Thyroid gland (tissue), 4 donors: Measurements from ENCODE around the gene CHD8. TPM values are rescaled to one million over a fixed set of nuclear protein-coding genes. Genes with fewer than 3 reads are reported as not detected.
"Not testable (repeated sequence)": the region's sequence is repeated elsewhere in the genome, so short reads cannot be mapped to it uniquely, and the experiment has no call there.

Experiments used
- DNase-seq, 2 donors: peaks; one replicate each; pipeline ENCODE4 v3.0.0-alpha.2; 2019
- H3K27ac ChIP-seq, 3 donors: fragments of 200-600 bp; sonication (generic); 1 replicate in 2 of 3; 2 replicates in 1 of 3; pipeline ENCODE4 v1.5.1; 2016 to 2019; ENCODE audit warnings: mild to moderate bottlenecking in 1 of 3, moderate library complexity in 1 of 3
- H3K27me3 ChIP-seq: fragments of 200-600 bp; sonication (generic); one replicate; pipeline ENCODE4 v1.5.1; 2019
- H3K36me3 ChIP-seq, 2 donors: fragments of 200-600 bp; sonication (generic); one replicate each; pipeline ENCODE4 v1.5.1; 2016 to 2019
- H3K4me1 ChIP-seq, 2 donors: fragments of 200-600 bp; sonication (generic); one replicate each; pipeline ENCODE4 v1.5.1; 2017 to 2019
- H3K4me3 ChIP-seq, 3 donors: fragments of 200-600 bp; sonication (generic); replicated peaks in 1 of 3; 1 replicate in 2 of 3; 2 replicates in 1 of 3; pipeline ENCODE4 v1.5.1; 2016; ENCODE audit warnings: mild to moderate bottlenecking in 1 of 3
- H3K9me3 ChIP-seq: fragments of 200-600 bp; sonication (generic); one replicate; pipeline ENCODE4 v1.5.1; 2017
- POLR2A ChIP-seq, 2 donors: fragments of 450-650 bp; IDR thresholded peaks; one replicate each; pipeline ENCODE4 v1.6.1; 2017; ENCODE audit warnings: antibody characterized with exemption in 2 of 2, mild to moderate bottlenecking in 2 of 2, moderate library complexity in 1 of 2
- WGBS, 2 donors: methylation state at CpG; one replicate each; pipeline ENCODE4 v1.1.5; 2017; 5-methylcytosine and 5-hydroxymethylcytosine counted together
- intact Hi-C: fragments of 100-400 bp; cut with DNase I; formaldehyde crosslinking; loops from one replicate; pipeline ENCODE4 v1.15.1; 2023
- total RNA-seq, 4 donors: library from RNA; depleted of rRNA; stranded (reverse); fragments of >200 nt; gene quantifications; one replicate each; pipeline ENCODE4 v1.2.3, GENCODE V29; 2016
- TF ChIP-seq, protein P1 (sequence below), 6 experiments: fragments of 200-600 bp in 3 of 6; fragments of 450-650 bp in 3 of 6; sonication (generic) in 3 of 6; IDR thresholded peaks; one replicate each; pipeline ENCODE4 v1.5.1; 2016 to 2019; ENCODE audit warnings: antibody characterized with exemption in 6 of 6, mild to moderate bottlenecking in 2 of 6, inconsistent platforms in 1 of 6, moderate library complexity in 1 of 6

CHD8 gene
- total RNA-seq, 4 donors from 2014 or later = 64.1 to 102 (median 76.8) TPM

DNA sequence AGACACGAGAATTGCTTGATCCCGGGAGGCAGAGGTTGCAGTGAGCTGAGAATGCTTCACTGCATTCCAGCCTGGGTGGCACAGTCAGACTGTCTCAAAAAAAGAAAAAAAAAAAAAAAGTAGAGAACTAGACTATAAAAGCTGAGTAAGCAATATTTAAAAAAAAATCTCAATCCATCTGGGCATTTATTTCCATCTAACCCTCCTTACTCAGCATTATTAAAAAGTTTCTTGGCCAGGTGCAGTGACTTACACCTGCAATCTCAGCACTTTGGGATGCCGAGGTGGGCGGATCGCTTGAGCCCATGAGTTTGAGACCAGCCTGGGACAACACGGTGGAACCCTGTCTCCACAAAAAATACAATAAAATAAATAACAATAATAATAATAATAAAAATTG is 76.6 kb downstream of the CHD8 start:
- no peak overlapping the region for H3K4me3 ChIP-seq
- H3K9me3 ChIP-seq = no peaks in the 10 kb centered on the region
- intact Hi-C loops = no loop called here
- no peak for DNase-seq
- no peaks in the 10 kb centered on the region for H3K27me3 ChIP-seq
- 86 to 89% methylated on average over 6 of the region's 6 CpGs for WGBS, 2 donors
- no peaks in the 10 kb centered on the region for H3K36me3 ChIP-seq
- H3K27ac ChIP-seq = no peak overlapping the region
- H3K4me1 ChIP-seq = peaks cover 13 to 17% of the 10 kb centered on the region in 2 donors
- TF ChIP-seq, protein P1, sequence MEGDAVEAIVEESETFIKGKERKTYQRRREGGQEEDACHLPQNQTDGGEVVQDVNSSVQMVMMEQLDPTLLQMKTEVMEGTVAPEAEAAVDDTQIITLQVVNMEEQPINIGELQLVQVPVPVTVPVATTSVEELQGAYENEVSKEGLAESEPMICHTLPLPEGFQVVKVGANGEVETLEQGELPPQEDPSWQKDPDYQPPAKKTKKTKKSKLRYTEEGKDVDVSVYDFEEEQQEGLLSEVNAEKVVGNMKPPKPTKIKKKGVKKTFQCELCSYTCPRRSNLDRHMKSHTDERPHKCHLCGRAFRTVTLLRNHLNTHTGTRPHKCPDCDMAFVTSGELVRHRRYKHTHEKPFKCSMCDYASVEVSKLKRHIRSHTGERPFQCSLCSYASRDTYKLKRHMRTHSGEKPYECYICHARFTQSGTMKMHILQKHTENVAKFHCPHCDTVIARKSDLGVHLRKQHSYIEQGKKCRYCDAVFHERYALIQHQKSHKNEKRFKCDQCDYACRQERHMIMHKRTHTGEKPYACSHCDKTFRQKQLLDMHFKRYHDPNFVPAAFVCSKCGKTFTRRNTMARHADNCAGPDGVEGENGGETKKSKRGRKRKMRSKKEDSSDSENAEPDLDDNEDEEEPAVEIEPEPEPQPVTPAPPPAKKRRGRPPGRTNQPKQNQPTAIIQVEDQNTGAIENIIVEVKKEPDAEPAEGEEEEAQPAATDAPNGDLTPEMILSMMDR (IDR thresholded peaks at IDR 0.05) = no peak
- TF ChIP-seq POLR2A (IDR thresholded peaks at IDR 0.05) = no peak

DNA sequence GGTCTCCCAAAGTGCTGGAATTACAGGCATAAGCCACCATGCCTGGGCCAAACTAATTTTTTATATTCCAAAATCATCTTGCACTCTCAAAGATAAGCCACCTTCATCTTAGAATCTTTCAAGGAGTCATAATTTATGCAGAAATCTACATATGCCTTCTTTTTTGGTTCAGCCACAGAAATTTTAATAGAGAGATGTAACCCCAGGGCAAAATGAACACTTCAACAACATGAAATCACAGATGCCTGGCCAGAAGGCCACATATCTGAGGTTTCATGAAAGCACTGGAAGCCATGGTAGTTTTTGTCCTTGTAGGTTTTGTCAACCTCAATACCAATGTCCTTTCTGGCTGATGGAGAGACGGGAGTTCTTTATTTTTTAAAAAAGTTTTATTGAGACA is 81.9 kb downstream of the CHD8 start:
- intact Hi-C loops = no loop called here
- Histone ChIP-seq H3K4me1 (no peaks in the 10 kb centered on the region), H3K9me3 (no peaks in the 10 kb centered on the region), H3K27me3 (no peaks in the 10 kb centered on the region), H3K36me3 (peaks cover 8 to 17% of the 10 kb centered on the region in 2 donors), H3K4me3 (no peak overlapping the region), H3K27ac (no peak overlapping the region)
- 93 to 94% methylated on average over 1 of the region's 1 CpG for WGBS, 2 donors
- DNase-seq = no peak
- TF ChIP-seq, protein P1 (IDR thresholded peaks at IDR 0.05) = no peak
- TF ChIP-seq POLR2A (IDR thresholded peaks at IDR 0.05) = no peak

DNA sequence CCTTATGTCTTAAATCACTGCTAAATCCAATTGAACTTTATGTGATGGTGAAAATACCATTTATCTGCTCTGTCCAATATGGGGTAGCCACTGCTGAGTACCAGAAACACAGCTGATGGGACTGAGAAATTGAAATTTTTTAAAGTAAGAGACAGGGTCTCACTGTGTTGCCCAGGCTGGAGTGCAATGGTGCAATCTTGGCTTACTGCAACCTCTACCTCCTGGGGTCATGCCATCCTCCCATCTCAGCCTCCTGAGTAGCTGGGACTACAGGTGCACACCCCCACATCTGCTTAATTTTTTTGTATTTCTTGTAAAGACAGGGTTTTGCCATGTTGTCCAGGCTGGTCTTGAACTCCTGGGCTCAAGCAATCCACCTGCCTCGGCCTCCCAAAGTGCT is 83.1 kb downstream of the CHD8 start:
- H3K27me3 ChIP-seq, intact Hi-C loops, DNase-seq, H3K4me3 ChIP-seq, H3K4me1 ChIP-seq, H3K9me3 ChIP-seq, H3K27ac ChIP-seq: not testable (repeated sequence)
- H3K36me3 ChIP-seq = peaks cover 20 to 22% of the 10 kb centered on the region in 2 donors
- 95 to 100% methylated on average over 1 of the region's 1 CpG for WGBS, 2 donors

DNA sequence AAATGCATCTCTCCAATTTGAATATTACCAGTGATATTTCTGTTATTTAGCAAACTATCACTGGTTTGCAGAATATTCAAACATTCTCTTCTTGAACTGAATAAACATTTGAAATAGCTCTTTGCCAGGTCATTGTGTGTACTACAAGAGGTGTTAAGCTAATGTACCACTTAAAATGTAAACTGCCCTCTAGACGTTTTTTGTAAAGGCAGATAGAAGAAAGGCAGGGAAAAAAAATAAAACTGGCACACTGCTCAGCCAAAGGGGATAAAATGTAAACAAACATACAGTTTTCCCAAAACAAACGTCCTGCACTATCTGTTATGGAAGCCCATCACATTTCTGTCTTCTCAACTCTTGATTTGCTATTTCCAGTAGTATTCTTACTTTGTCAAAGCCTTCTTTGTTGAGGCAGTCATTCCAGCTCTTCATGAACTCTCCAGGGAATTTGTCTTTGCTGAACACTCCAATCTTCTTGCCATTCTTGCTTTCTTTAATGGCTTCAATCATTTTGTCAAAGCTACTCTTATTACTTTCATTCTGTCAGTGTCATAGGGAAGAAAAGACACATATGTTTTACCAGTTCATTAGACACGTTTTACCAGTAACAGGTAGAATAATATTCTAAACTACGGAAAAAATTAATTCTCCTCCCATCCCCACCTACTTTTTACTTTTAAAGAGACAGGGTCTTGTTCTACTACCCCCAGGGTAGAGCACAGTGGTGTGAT is 85.8 kb downstream of the CHD8 start:
- Histone ChIP-seq H3K27me3 (no peaks in the 10 kb centered on the region), H3K36me3 (peaks cover 40 to 44% of the 10 kb centered on the region in 2 donors), H3K4me3 (no peak overlapping the region), H3K27ac (no peak overlapping the region), H3K9me3 (no peaks in the 10 kb centered on the region), H3K4me1 (no peaks in the 10 kb centered on the region)
- WGBS, 2 donors = 79 to 81% methylated on average over 4 of the region's 4 CpGs
- TF ChIP-seq, protein P1 (IDR thresholded peaks at IDR 0.05) = no peak
- TF ChIP-seq POLR2A (IDR thresholded peaks at IDR 0.05) = no peak
- no peak for DNase-seq
- intact Hi-C loops = loop anchor here (10.0 kb wide), 1 partner anchor 55 kb away; no protein-coding TSS in a partner anchor

DNA sequence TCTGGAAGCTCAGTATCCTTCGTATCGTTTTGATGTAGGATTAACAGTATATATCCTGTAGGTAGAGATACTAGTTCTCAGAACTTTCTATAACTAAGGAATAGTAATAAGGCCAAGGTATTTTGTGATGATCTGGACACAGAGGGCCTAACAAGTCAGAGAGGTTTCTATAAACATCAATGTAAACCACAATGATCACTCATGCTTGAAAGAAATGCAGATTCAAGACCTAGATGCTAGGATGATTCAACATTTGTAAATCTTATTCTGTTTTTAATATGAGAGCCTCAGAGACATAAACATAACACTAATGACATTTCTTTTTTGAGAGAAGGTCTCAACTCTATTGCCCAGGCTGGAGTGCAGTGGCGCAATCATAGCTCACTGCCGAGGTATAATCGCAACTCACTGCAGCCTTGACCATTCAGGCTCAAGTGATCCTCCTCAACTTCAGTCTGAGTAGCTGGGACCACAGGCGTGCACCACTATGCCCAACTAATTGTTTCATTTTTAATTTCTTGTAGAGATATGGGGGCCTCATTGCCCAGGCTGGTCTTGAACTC is 88.3 kb downstream of the CHD8 start:
- no peak overlapping the region for H3K4me3 ChIP-seq
- intact Hi-C loops = loop anchor here (10.0 kb wide), 1 partner anchor 57 kb away; no protein-coding TSS in a partner anchor
- H3K9me3 ChIP-seq = no peaks in the 10 kb centered on the region
- 92 to 97% methylated on average over 6 of the region's 6 CpGs for WGBS, 2 donors
- DNase-seq = no peak
- no peaks in the 10 kb centered on the region for H3K4me1 ChIP-seq
- peaks cover 64 to 68% of the 10 kb centered on the region in 2 donors for H3K36me3 ChIP-seq
- no peaks in the 10 kb centered on the region for H3K27me3 ChIP-seq
- TF ChIP-seq, protein P1 (IDR thresholded peaks at IDR 0.05) = no peak
- no peak overlapping the region for H3K27ac ChIP-seq
